MM.1S (cell line): ENCODE results near the gene LETM1.

Experiments
- DNase-seq: peaks from one replicate; pipeline ENCODE4 v3.0.0-alpha.2; 2015
- H2AFZ ChIP-seq: fragments of 300-600 bp; sonication (generic); 2 replicates; pipeline ENCODE4 v1.6.0; 2016; ENCODE audit warnings: antibody characterized with exemption, low read length
- H3F3A ChIP-seq: fragments of 300-600 bp; sonication (generic); 2 replicates; pipeline ENCODE4 v1.6.1; 2016; ENCODE audit warnings: mild to moderate bottlenecking, antibody characterized with exemption, low read length, moderate library complexity, mixed read lengths; ENCODE audit not compliant: insufficient read depth
- H3K27ac ChIP-seq: fragments of 300-600 bp; sonication (generic); 2 replicates; pipeline ENCODE4 v1.5.1; 2016; ENCODE audit warnings: mild to moderate bottlenecking, low read length
- H3K27me3 ChIP-seq: fragments of 300-600 bp; sonication (generic); replicated peaks from 2 replicates; pipeline ENCODE4 v1.6.0; 2016; ENCODE audit warnings: low read length; ENCODE audit not compliant: insufficient read depth
- H3K36me3 ChIP-seq: fragments of 300-600 bp; sonication (generic); replicated peaks from 2 replicates; pipeline ENCODE4 v1.6.1; 2016; ENCODE audit warnings: mild to moderate bottlenecking, low read length, mixed read lengths; ENCODE audit not compliant: insufficient read depth
- H3K4me1 ChIP-seq: fragments of 300-600 bp; sonication (generic); 2 replicates; pipeline ENCODE4 v1.6.1; 2016; ENCODE audit warnings: low read length, mixed read lengths
- H3K4me2 ChIP-seq: fragments of 300-600 bp; sonication (generic); 2 replicates; pipeline ENCODE4 v1.6.0; 2016; ENCODE audit warnings: low read depth, low read length
- H3K4me3 ChIP-seq: fragments of 300-600 bp; sonication (generic); 2 replicates; pipeline ENCODE4 v1.5.1; 2016; ENCODE audit warnings: low read length, mixed read lengths
- H3K79me2 ChIP-seq: fragments of 300-600 bp; sonication (generic); 2 replicates; pipeline ENCODE4 v1.6.1; 2016; ENCODE audit warnings: mixed run types, low read length, mixed read lengths
- H3K9ac ChIP-seq: fragments of 300-600 bp; sonication (generic); 2 replicates; pipeline ENCODE4 v1.6.1; 2016; ENCODE audit warnings: low read length, mixed read lengths
- H3K9me2 ChIP-seq: fragments of 300-600 bp; sonication (generic); replicated peaks from 2 replicates; pipeline ENCODE4 v1.6.1; 2016; ENCODE audit warnings: mild to moderate bottlenecking, low read length, mixed read lengths; ENCODE audit not compliant: insufficient read depth
- H3K9me3 ChIP-seq: fragments of 300-600 bp; sonication (generic); replicated peaks from 2 replicates; pipeline ENCODE4 v1.6.1; 2016; ENCODE audit warnings: mild to moderate bottlenecking, low read length, mixed read lengths; ENCODE audit not compliant: insufficient read depth
- H4K20me1 ChIP-seq: fragments of 300-600 bp; sonication (generic); 2 replicates; pipeline ENCODE4 v1.6.1; 2016; ENCODE audit warnings: mild to moderate bottlenecking, low read length, moderate library complexity, mixed read lengths; ENCODE audit not compliant: insufficient read depth
- EZH2 ChIP-seq: fragments of 300-600 bp; sonication (generic); optimal IDR thresholded peaks from 2 replicates; pipeline ENCODE3; 2017; ENCODE audit warnings: low read depth, mild to moderate bottlenecking, antibody characterized with exemption, low read length, mixed read lengths
- EZH2phosphoT487 ChIP-seq: fragments of 300-600 bp; sonication (generic); IDR thresholded peaks from 2 replicates; pipeline ENCODE4 v1.6.1; 2018; ENCODE audit warnings: antibody characterized with exemption, low read length
- TF ChIP-seq, protein P1 (sequence below): fragments of 300-600 bp; sonication (generic); IDR thresholded peaks from 2 replicates; pipeline ENCODE4 v1.5.1; 2016; ENCODE audit warnings: antibody characterized with exemption, low read length, mixed read lengths

Gene LETM1

DNA sequence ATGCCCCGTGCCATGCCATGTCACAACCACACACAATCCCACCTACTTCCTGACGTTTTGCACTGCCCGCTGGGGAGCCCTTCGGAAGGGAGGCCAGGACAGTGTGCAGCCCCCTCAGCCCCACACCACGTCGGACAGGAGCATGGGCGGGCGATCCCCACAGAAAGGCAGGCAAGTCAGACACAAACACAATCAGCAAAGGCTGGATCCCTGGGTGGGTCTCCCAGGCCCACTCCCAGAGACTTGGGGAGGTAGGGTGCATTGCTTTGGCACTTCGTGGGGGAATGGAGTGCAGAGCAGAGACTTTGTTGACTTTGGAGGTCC, 14.1 kb downstream of the LETM1 start:
- Histone ChIP-seq H3K4me2 (no peak overlapping the region), H3K79me2 (peaks cover 55% of the 10 kb centered on the region), H3K4me3 (no peak overlapping the region), H3K4me1 (no peaks in the 10 kb centered on the region), H3K27me3 (no peaks in the 10 kb centered on the region), H4K20me1 (no peaks in the 10 kb centered on the region), H3K27ac (no peak overlapping the region), H3K36me3 (0 out of 2 replicates have a peak, but pooled peaks cover 5% of the 10 kb centered on the region), H3K9me2 (no peaks in the 10 kb centered on the region), H2AFZ (no peak overlapping the region), H3F3A (no peaks in the 10 kb centered on the region), H3K9me3 (no peaks in the 10 kb centered on the region), H3K9ac (no peak overlapping the region)
- TF ChIP-seq EZH2 = no peak
- TF ChIP-seq, protein P1, sequence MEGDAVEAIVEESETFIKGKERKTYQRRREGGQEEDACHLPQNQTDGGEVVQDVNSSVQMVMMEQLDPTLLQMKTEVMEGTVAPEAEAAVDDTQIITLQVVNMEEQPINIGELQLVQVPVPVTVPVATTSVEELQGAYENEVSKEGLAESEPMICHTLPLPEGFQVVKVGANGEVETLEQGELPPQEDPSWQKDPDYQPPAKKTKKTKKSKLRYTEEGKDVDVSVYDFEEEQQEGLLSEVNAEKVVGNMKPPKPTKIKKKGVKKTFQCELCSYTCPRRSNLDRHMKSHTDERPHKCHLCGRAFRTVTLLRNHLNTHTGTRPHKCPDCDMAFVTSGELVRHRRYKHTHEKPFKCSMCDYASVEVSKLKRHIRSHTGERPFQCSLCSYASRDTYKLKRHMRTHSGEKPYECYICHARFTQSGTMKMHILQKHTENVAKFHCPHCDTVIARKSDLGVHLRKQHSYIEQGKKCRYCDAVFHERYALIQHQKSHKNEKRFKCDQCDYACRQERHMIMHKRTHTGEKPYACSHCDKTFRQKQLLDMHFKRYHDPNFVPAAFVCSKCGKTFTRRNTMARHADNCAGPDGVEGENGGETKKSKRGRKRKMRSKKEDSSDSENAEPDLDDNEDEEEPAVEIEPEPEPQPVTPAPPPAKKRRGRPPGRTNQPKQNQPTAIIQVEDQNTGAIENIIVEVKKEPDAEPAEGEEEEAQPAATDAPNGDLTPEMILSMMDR = no peak
- no peak for TF ChIP-seq EZH2phosphoT487
- DNase-seq = no peak

DNA sequence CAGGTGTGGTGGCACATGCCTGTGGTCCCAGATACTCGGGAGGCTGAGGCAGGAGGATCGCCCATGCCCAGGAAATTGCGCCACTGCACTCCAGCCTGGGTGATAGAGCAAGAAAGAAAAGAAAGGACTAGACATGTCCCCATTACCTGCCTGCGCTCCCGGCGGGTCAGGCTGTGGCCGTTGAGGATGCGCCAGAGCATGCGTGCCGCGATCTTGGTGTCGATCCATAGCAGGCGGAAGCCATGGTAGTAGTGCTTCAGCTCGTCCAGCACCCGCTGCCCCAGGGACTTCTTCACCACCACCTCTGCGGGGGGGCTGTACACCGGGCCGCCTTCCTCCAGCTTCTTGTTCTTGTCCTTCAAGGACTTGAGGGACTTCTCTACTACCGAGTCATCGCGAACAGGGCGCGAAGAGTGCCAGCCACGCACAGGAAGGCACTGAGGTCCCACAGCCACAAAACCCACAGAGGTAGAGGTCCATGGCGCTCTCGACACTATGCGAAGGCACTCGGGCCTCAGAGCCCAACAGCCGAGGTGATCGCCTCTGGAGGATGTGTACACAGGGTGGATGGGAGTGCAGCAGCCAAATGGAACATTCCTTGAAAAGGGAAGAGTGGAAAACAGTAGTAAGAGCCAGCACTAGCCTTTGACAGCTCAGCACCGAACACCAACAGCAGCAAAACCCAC, 14.6 kb downstream of the LETM1 start:
- Histone ChIP-seq H3K27ac (no peak overlapping the region), H3K9me2 (no peaks in the 10 kb centered on the region), H3K4me2 (no peak overlapping the region), H3K9ac (no peak overlapping the region), H3K36me3 (0 out of 2 replicates have a peak, but pooled peaks cover 5% of the 10 kb centered on the region), H3K4me3 (no peak overlapping the region), H3F3A (no peaks in the 10 kb centered on the region), H3K79me2 (peaks cover 52% of the 10 kb centered on the region), H3K9me3 (no peaks in the 10 kb centered on the region), H3K4me1 (no peaks in the 10 kb centered on the region), H2AFZ (no peak overlapping the region), H3K27me3 (no peaks in the 10 kb centered on the region), H4K20me1 (no peaks in the 10 kb centered on the region)
- TF ChIP-seq EZH2phosphoT487 (no peak), EZH2 (no peak)
- TF ChIP-seq, protein P1 = no peak
- DNase-seq = no peak

GRCh38 chr4:1839282-1839681, 16.7 kb downstream of the LETM1 start:
- H3K36me3 ChIP-seq = 0 out of 2 replicates have a peak, but pooled peaks cover 5% of the 10 kb centered on the region

More at GRCh38 chr4:1839282-1839681, 16.7 kb downstream of the LETM1 start:
- TF ChIP-seq EZH2 = no peak
- no peak for TF ChIP-seq EZH2phosphoT487
- TF ChIP-seq, protein P1 = no peak
- Histone ChIP-seq H2AFZ (no peak overlapping the region), H3K27ac (no peak overlapping the region), H3K9me2 (no peaks in the 10 kb centered on the region), H3K4me1 (no peaks in the 10 kb centered on the region), H3K4me2 (no peak overlapping the region), H3K79me2 (peaks cover 39% of the 10 kb centered on the region), H3K9ac (no peak overlapping the region), H3F3A (no peaks in the 10 kb centered on the region), H3K27me3 (no peaks in the 10 kb centered on the region), H4K20me1 (no peaks in the 10 kb centered on the region), H3K4me3 (no peak overlapping the region), H3K9me3 (no peaks in the 10 kb centered on the region)
- no peak for DNase-seq
